ENCODE results near the gene PRM3.

DNA sequence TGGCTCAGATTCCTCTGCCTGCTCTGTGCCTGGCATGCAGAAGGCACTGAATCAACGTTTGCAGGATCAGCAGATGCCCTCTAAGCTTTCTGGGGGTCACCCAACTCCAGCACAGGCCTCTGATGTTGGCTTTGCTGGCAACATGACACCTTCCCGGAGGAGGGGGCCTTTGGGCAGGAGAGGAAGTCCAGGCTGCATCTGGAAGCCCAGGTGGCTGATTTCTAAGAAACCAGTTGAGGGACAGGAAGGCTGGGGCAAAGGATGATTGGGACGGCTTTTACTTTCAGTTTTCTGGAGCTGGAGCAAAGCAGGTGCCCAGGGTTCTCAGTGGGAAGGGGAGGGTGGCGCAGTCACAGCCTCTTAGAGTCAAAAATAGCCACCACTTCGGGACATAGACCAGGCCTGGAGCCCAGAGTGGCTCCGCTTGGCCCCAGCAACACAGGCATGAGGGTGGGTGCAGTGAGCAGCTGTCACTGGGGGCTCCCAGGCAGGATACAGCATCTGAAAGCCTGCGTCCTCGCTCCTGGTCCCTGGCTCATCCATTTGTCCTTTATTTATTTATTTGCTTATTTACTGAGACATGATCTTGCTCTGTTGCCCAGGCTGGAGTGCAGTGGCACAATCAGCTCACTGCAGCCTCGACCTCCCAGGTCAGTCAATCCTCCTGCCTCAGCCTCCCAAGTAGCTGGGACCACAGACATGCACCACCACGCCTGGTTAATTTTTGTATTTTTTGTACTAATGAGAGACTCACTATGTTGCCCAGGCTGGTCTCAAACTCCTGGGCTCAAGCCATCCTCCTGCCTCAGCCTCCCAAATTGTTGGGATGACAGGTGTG, 32.6 kb downstream of the PRM3 start:
- TF ChIP-seq, protein P1, sequence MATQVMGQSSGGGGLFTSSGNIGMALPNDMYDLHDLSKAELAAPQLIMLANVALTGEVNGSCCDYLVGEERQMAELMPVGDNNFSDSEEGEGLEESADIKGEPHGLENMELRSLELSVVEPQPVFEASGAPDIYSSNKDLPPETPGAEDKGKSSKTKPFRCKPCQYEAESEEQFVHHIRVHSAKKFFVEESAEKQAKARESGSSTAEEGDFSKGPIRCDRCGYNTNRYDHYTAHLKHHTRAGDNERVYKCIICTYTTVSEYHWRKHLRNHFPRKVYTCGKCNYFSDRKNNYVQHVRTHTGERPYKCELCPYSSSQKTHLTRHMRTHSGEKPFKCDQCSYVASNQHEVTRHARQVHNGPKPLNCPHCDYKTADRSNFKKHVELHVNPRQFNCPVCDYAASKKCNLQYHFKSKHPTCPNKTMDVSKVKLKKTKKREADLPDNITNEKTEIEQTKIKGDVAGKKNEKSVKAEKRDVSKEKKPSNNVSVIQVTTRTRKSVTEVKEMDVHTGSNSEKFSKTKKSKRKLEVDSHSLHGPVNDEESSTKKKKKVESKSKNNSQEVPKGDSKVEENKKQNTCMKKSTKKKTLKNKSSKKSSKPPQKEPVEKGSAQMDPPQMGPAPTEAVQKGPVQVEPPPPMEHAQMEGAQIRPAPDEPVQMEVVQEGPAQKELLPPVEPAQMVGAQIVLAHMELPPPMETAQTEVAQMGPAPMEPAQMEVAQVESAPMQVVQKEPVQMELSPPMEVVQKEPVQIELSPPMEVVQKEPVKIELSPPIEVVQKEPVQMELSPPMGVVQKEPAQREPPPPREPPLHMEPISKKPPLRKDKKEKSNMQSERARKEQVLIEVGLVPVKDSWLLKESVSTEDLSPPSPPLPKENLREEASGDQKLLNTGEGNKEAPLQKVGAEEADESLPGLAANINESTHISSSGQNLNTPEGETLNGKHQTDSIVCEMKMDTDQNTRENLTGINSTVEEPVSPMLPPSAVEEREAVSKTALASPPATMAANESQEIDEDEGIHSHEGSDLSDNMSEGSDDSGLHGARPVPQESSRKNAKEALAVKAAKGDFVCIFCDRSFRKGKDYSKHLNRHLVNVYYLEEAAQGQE (IDR thresholded peaks at IDR 0.05; ENCODE audit: borderline replicate concordance) = no peak
- TF ChIP-seq RAD21 (conservative IDR thresholded peaks at IDR 0.05) = no peak
- TF ChIP-seq, protein P2, sequence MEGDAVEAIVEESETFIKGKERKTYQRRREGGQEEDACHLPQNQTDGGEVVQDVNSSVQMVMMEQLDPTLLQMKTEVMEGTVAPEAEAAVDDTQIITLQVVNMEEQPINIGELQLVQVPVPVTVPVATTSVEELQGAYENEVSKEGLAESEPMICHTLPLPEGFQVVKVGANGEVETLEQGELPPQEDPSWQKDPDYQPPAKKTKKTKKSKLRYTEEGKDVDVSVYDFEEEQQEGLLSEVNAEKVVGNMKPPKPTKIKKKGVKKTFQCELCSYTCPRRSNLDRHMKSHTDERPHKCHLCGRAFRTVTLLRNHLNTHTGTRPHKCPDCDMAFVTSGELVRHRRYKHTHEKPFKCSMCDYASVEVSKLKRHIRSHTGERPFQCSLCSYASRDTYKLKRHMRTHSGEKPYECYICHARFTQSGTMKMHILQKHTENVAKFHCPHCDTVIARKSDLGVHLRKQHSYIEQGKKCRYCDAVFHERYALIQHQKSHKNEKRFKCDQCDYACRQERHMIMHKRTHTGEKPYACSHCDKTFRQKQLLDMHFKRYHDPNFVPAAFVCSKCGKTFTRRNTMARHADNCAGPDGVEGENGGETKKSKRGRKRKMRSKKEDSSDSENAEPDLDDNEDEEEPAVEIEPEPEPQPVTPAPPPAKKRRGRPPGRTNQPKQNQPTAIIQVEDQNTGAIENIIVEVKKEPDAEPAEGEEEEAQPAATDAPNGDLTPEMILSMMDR (IDR thresholded peaks at IDR 0.05; ENCODE audit: poor library complexity, severe bottlenecking) = no peak
- TF ChIP-seq MXI1 (conservative IDR thresholded peaks at IDR 0.05; ENCODE audit: poor library complexity, severe bottlenecking) = no peak
- no peak for TF ChIP-seq TAF1 (IDR thresholded peaks at IDR 0.05; ENCODE audit: low read depth)
- TF ChIP-seq EP300 (conservative IDR thresholded peaks at IDR 0.05; ENCODE audit: poor library complexity, severe bottlenecking) = no peak
- no peak for TF ChIP-seq EZH2 (IDR thresholded peaks at IDR 0.05; ENCODE audit: borderline replicate concordance, insufficient read depth, low read length, poor library complexity, severe bottlenecking)
- no peak for TF ChIP-seq POLR2AphosphoS5 (IDR thresholded peaks at IDR 0.05)
